Smooth muscle cell (in vitro differentiated cells): ENCODE results near the gene CD14. TPM values are rescaled to one million over a fixed set of nuclear protein-coding genes. Genes with fewer than 3 reads are reported as not detected.

ENCODE experiments used
- DNase-seq: peaks from one replicate; lab custom pipeline; 2025; ENCODE audit not compliant: unreplicated experiment; lab: John Stamatoyannopoulos, UW
- H2AFZ ChIP-seq: fragments of 200-600 bp; sonication (generic); 2 replicates; pipeline ENCODE4 v1.6.0; 2016; ENCODE audit warnings: antibody characterized with exemption, low read depth, mild to moderate bottlenecking
- H3F3A ChIP-seq: fragments of 200-600 bp; sonication (generic); 2 replicates; pipeline ENCODE4 v1.6.0; 2017; ENCODE audit warnings: antibody characterized with exemption, low read depth
- H3K27ac ChIP-seq: fragments of 200-600 bp; sonication (generic); 2 replicates; pipeline ENCODE4 v1.5.1; 2016; ENCODE audit warnings: low read depth, mild to moderate bottlenecking
- H3K27me3 ChIP-seq: fragments of 200-600 bp; sonication (generic); 2 replicates; pipeline ENCODE4 v1.6.1; 2016; ENCODE audit warnings: low read depth, mild to moderate bottlenecking
- H3K36me3 ChIP-seq: fragments of 200-600 bp; sonication (generic); 2 replicates; pipeline ENCODE4 v1.5.1; 2016; ENCODE audit warnings: low read depth
- H3K4me1 ChIP-seq: fragments of 200-600 bp; sonication (generic); 2 replicates; pipeline ENCODE4 v1.5.1; 2016; ENCODE audit warnings: low read depth
- H3K4me2 ChIP-seq: fragments of 200-600 bp; sonication (generic); 2 replicates; pipeline ENCODE4 v1.6.0; 2016; ENCODE audit warnings: mild to moderate bottlenecking
- H3K4me3 ChIP-seq: fragments of 200-600 bp; sonication (generic); 2 replicates; pipeline ENCODE4 v1.5.1; 2016; ENCODE audit warnings: mild to moderate bottlenecking
- H3K79me2 ChIP-seq: fragments of 200-600 bp; sonication (generic); 2 replicates; pipeline ENCODE4 v1.6.0; 2016; ENCODE audit warnings: low read depth, mild to moderate bottlenecking
- H3K9ac ChIP-seq: fragments of 200-600 bp; sonication (generic); 2 replicates; pipeline ENCODE4 v1.6.0; 2016; ENCODE audit warnings: low read depth
- H3K9me3 ChIP-seq: fragments of 200-600 bp; sonication (generic); replicated peaks from 2 replicates; pipeline ENCODE4 v1.5.1; 2016; ENCODE audit warnings: low read depth
- H4K20me1 ChIP-seq: fragments of 200-600 bp; sonication (generic); 2 replicates; pipeline ENCODE4 v1.6.0; 2016; ENCODE audit warnings: low read depth
- CTCF ChIP-seq: fragments of 200-600 bp; sonication (generic); IDR thresholded peaks from 2 replicates; pipeline ENCODE4 v1.5.1; 2017; ENCODE audit warnings: borderline replicate concordance, mild to moderate bottlenecking, antibody characterized with exemption; ENCODE audit not compliant: insufficient read depth, poor library complexity, severe bottlenecking
- WGBS: methylation state at CpG from one replicate; pipeline ENCODE4 v1.1.7; 2016; ENCODE audit warnings: low lambda C conversion rate; 5-methylcytosine and 5-hydroxymethylcytosine counted together
- polyA plus RNA-seq: library from polyadenylated mRNA; unstranded; fragments of >200 nt; fragmentation: Nextera tagmentation; extraction: Ambion mirVana; gene quantifications from 2 replicates; pipeline ENCODE4 v1.2.1, GENCODE V29; 2016
- total RNA-seq: library from RNA; depleted of rRNA; stranded (reverse); fragments of >200 nt; gene quantifications from 2 replicates; pipeline ENCODE4 v1.2.3, GENCODE V29; 2014

Gene CD14
- total and polyA plus RNA-seq, 2 experiments from 2014 or later, result 0.54 to 0.69 TPM

- Histone ChIP-seq H4K20me1 (no peaks in the 10 kb centered on the region), H3F3A (no peaks in the 10 kb centered on the region), H3K4me2 (no peak overlapping the region), H3K36me3 (no peaks in the 10 kb centered on the region), H3K9ac (no peak overlapping the region), H3K79me2 (no peaks in the 10 kb centered on the region), H2AFZ (no peak overlapping the region), H3K4me1 (no peaks in the 10 kb centered on the region), H3K27me3 (no peaks in the 10 kb centered on the region), H3K27ac (no peak overlapping the region), H3K4me3 (no peak overlapping the region), H3K9me3 (no peaks in the 10 kb centered on the region)
- no peak for DNase-seq
- TF ChIP-seq CTCF, result no peak
- WGBS, result 83% methylated on average over 4 of the region's 4 CpGs
Observed at GRCh38 chr5:140602147-140602546, 30.8 kb downstream of the CD14 start.

- no peaks in the 10 kb centered on the region for H4K20me1 ChIP-seq
- H3K4me1 ChIP-seq, result no peaks in the 10 kb centered on the region
- H3K4me2 ChIP-seq, result no peak overlapping the region
- no peaks in the 10 kb centered on the region for H3F3A ChIP-seq
- TF ChIP-seq CTCF, result no peak
- no peaks in the 10 kb centered on the region for H3K79me2 ChIP-seq
- H3K9ac ChIP-seq, result no peak overlapping the region
- H3K9me3 ChIP-seq, result no peaks in the 10 kb centered on the region
- no peaks in the 10 kb centered on the region for H3K36me3 ChIP-seq
- H3K27ac ChIP-seq, result no peak overlapping the region
- no peak overlapping the region for H2AFZ ChIP-seq
- H3K4me3 ChIP-seq, result no peak overlapping the region
- H3K27me3 ChIP-seq, result no peaks in the 10 kb centered on the region
- no peak for DNase-seq
Observed at GRCh38 chr5:140600096-140600495, 32.9 kb downstream of the CD14 start.

GRCh38 chr5:140598836-140599235 lies 34.1 kb downstream of the CD14 start:
- no peak for TF ChIP-seq CTCF
- WGBS, result 70% methylated on average over 2 of the region's 2 CpGs
- no peaks in the 10 kb centered on the region for H3K4me1 ChIP-seq

GRCh38 chr5:140596321-140596741 lies 36.6 kb downstream of the CD14 start:
- Histone ChIP-seq H4K20me1 (no peaks in the 10 kb centered on the region), H3K27me3 (no peaks in the 10 kb centered on the region), H3K4me1 (no peaks in the 10 kb centered on the region), H3K36me3 (no peaks in the 10 kb centered on the region), H3K4me3 (no peak overlapping the region), H3F3A (peaks cover 5% of the 10 kb centered on the region), H3K79me2 (no peaks in the 10 kb centered on the region), H3K27ac (no peak overlapping the region), H3K9ac (no peak overlapping the region), H3K4me2 (no peak overlapping the region), H2AFZ (no peak overlapping the region), H3K9me3 (no peaks in the 10 kb centered on the region)
- WGBS, result 84% methylated on average over 1 of the region's 1 CpG
- TF ChIP-seq CTCF, result no peak
- DNase-seq, result no peak

More at GRCh38 chr5:140598836-140599235, 34.1 kb downstream of the CD14 start:
- H3K4me2 ChIP-seq, result no peak overlapping the region
- no peaks in the 10 kb centered on the region for H3K79me2 ChIP-seq
- no peak overlapping the region for H2AFZ ChIP-seq
- no peak overlapping the region for H3K9ac ChIP-seq
- H3K27me3 ChIP-seq, result no peaks in the 10 kb centered on the region
- H4K20me1 ChIP-seq, result no peaks in the 10 kb centered on the region
- H3K9me3 ChIP-seq, result no peaks in the 10 kb centered on the region
- DNase-seq, result no peak
- H3K36me3 ChIP-seq, result no peaks in the 10 kb centered on the region
- no peak overlapping the region for H3K27ac ChIP-seq
- no peak overlapping the region for H3K4me3 ChIP-seq
- no peaks in the 10 kb centered on the region for H3F3A ChIP-seq
